DND-41 (cell line): ENCODE data around the gene SLC2A13.

ENCODE experiments used
- ATAC-seq: fragments of 200-7000 bp; cut with Tn5 transposase; 3 replicates; pipeline ENCODE4 v1.9.1; 2021; ENCODE audit warnings: low read depth; ENCODE audit not compliant: insufficient read depth
- DNase-seq: peaks from one replicate; pipeline ENCODE4 v3.0.0-alpha.2; 2020
- H2AFZ ChIP-seq: 2 replicates; pipeline ENCODE4 v1.6.0; 2012; ENCODE audit warnings: low read depth, low read length
- H3K27ac ChIP-seq: 2 replicates; pipeline ENCODE4 v1.5.1; 2012; ENCODE audit warnings: low read length, inconsistent platforms
- H3K27me3 ChIP-seq: fragments of 200-600 bp; sonication (generic); 2 replicates; pipeline ENCODE4 v1.6.0; 2012; ENCODE audit warnings: low read length, mild to moderate bottlenecking, inconsistent platforms; ENCODE audit not compliant: insufficient read depth, poor library complexity
- H3K36me3 ChIP-seq: 2 replicates; pipeline ENCODE4 v1.5.1; 2012; ENCODE audit warnings: low read length, inconsistent platforms; ENCODE audit not compliant: insufficient read depth
- H3K4me1 ChIP-seq: 2 replicates; pipeline ENCODE4 v1.5.1; 2012; ENCODE audit warnings: mild to moderate bottlenecking, low read length; ENCODE audit not compliant: insufficient read depth
- H3K4me2 ChIP-seq: 2 replicates; pipeline ENCODE4 v1.6.0; 2012; ENCODE audit warnings: mild to moderate bottlenecking, moderate library complexity, low read length, inconsistent platforms; ENCODE audit not compliant: insufficient read depth
- H3K4me3 ChIP-seq, 2 experiments: fragments of 200-600 bp in 1 of 2; shearing (Covaris generic) in 1 of 2; 2 replicates each; pipeline ENCODE4 v1.5.1; 2012 to 2016; ENCODE audit warnings: inconsistent platforms in 2 of 2, low read length in 2 of 2, mild to moderate bottlenecking in 2 of 2, low read depth in 1 of 2, moderate library complexity in 1 of 2
- H3K79me2 ChIP-seq: 2 replicates; pipeline ENCODE4 v1.6.0; 2012; ENCODE audit warnings: low read length, inconsistent platforms; ENCODE audit not compliant: insufficient read depth
- H3K9ac ChIP-seq: 2 replicates; pipeline ENCODE4 v1.6.0; 2012; ENCODE audit warnings: low read depth, mild to moderate bottlenecking, inconsistent platforms, low read length, moderate library complexity
- H3K9me3 ChIP-seq: 2 replicates; pipeline ENCODE4 v1.5.1; 2012; ENCODE audit warnings: low read length, moderate library complexity, mild to moderate bottlenecking, inconsistent platforms; ENCODE audit not compliant: insufficient read depth, severe bottlenecking
- H4K20me1 ChIP-seq: 2 replicates; pipeline ENCODE4 v1.6.0; 2012; ENCODE audit warnings: low read length; ENCODE audit not compliant: insufficient read depth
- CTCF ChIP-seq: IDR thresholded peaks from 2 replicates; pipeline ENCODE4 v1.5.1; 2012; ENCODE audit warnings: borderline replicate concordance, low read length, moderate library complexity, mild to moderate bottlenecking; ENCODE audit not compliant: poor library complexity, severe bottlenecking; ENCODE audit errors: extremely low read depth
- EZH2 ChIP-seq: IDR thresholded peaks from 3 replicates; pipeline ENCODE4 v1.6.1; 2012; ENCODE audit warnings: borderline replicate concordance, low read depth, mild to moderate bottlenecking, moderate library complexity, low read length, inconsistent platforms; ENCODE audit not compliant: severe bottlenecking

SLC2A13 gene

GRCh38 chr12:39912211-39912980 lies 193.5 kb downstream of the SLC2A13 start:
- DNase-seq: no peak
- no peak overlapping the region for H3K4me3 ChIP-seq
- TF ChIP-seq CTCF: no peak
- no peak for TF ChIP-seq EZH2
- H3K27me3 ChIP-seq: no peaks in the 10 kb centered on the region
- H3K4me1 ChIP-seq: no peaks in the 10 kb centered on the region
- ATAC-seq: no peak
- no peaks in the 10 kb centered on the region for H4K20me1 ChIP-seq
- H3K27ac ChIP-seq: no peak overlapping the region
- H3K9ac ChIP-seq: no peak overlapping the region
- no peaks in the 10 kb centered on the region for H3K36me3 ChIP-seq
- no peak overlapping the region for H2AFZ ChIP-seq
- no peaks in the 10 kb centered on the region for H3K9me3 ChIP-seq
- no peak overlapping the region for H3K4me2 ChIP-seq
- H3K79me2 ChIP-seq: no peaks in the 10 kb centered on the region

GRCh38 chr12:39906237-39906636 lies 199.6 kb downstream of the SLC2A13 start:
- Histone ChIP-seq H2AFZ (no peak overlapping the region), H4K20me1 (no peaks in the 10 kb centered on the region), H3K27ac (no peak overlapping the region), H3K36me3 (no peaks in the 10 kb centered on the region), H3K27me3 (no peaks in the 10 kb centered on the region), H3K79me2 (no peaks in the 10 kb centered on the region), H3K4me1 (no peaks in the 10 kb centered on the region), H3K9me3 (no peaks in the 10 kb centered on the region), H3K4me3 (no peak overlapping the region), H3K4me2 (no peak overlapping the region), H3K9ac (no peak overlapping the region)
- no peak for TF ChIP-seq EZH2
- no peak for TF ChIP-seq CTCF
- ATAC-seq (no peak), DNase-seq (no peak)

GRCh38 chr12:39905152-39905551 lies 200.7 kb downstream of the SLC2A13 start:
- TF ChIP-seq EZH2 (no peak), CTCF (no peak)
- Histone ChIP-seq H3K27ac (no peak overlapping the region), H3K36me3 (no peaks in the 10 kb centered on the region), H3K9me3 (no peaks in the 10 kb centered on the region), H2AFZ (no peak overlapping the region), H4K20me1 (no peaks in the 10 kb centered on the region), H3K27me3 (no peaks in the 10 kb centered on the region), H3K4me1 (no peaks in the 10 kb centered on the region), H3K4me2 (no peak overlapping the region), H3K79me2 (no peaks in the 10 kb centered on the region), H3K9ac (no peak overlapping the region), H3K4me3 (no peak overlapping the region)
- ATAC-seq (no peak), DNase-seq (no peak)

- H3K4me2 ChIP-seq: no peak overlapping the region
- no peak overlapping the region for H2AFZ ChIP-seq
- no peak for TF ChIP-seq CTCF
- no peak for TF ChIP-seq EZH2
- no peak overlapping the region for H3K27ac ChIP-seq
- H3K9me3 ChIP-seq: no peaks in the 10 kb centered on the region
- H3K4me1 ChIP-seq: no peaks in the 10 kb centered on the region
- H3K27me3 ChIP-seq: no peaks in the 10 kb centered on the region
- H3K36me3 ChIP-seq: no peaks in the 10 kb centered on the region
- DNase-seq (no peak), ATAC-seq (no peak)
- no peaks in the 10 kb centered on the region for H3K79me2 ChIP-seq
- no peak overlapping the region for H3K9ac ChIP-seq
- H3K4me3 ChIP-seq: no peak overlapping the region
- H4K20me1 ChIP-seq: no peaks in the 10 kb centered on the region
These were observed 203.1 kb downstream of the SLC2A13 start for GRCh38 chr12:39902821-39903220.
